Muscle layer of colon (tissue), 2 donors: Measurements from ENCODE around the gene ME1.

Experiments
- H3K27ac ChIP-seq: one replicate; pipeline ENCODE4 v1.7.0; 2013; ENCODE audit warnings: low read depth, mild to moderate bottlenecking, low read length, moderate library complexity
- H3K27me3 ChIP-seq, 2 donors: one replicate each; pipeline ENCODE4 v1.7.0; 2013; ENCODE audit warnings: low read length in 2 of 2, mild to moderate bottlenecking in 2 of 2; ENCODE audit not compliant: insufficient read depth in 2 of 2, control insufficient read depth in 1 of 2
- H3K36me3 ChIP-seq: one replicate; pipeline ENCODE4 v1.7.0; 2013; ENCODE audit warnings: mild to moderate bottlenecking, low read length; ENCODE audit not compliant: insufficient read depth
- H3K4me1 ChIP-seq: one replicate; pipeline ENCODE4 v1.7.0; 2013; ENCODE audit warnings: mild to moderate bottlenecking, low read length; ENCODE audit not compliant: insufficient read depth
- H3K4me3 ChIP-seq, 2 donors: one replicate each; pipeline ENCODE4 v1.7.0; 2013; ENCODE audit warnings: low read length in 2 of 2, low read depth in 1 of 2, mild to moderate bottlenecking in 1 of 2, moderate library complexity in 1 of 2
- H3K9ac ChIP-seq: one replicate; pipeline ENCODE4 v1.7.0; 2013; ENCODE audit warnings: low read length
- H3K9me3 ChIP-seq: one replicate; pipeline ENCODE4 v1.7.0; 2013; ENCODE audit warnings: mild to moderate bottlenecking, low read length
- donor health status: abdominal sarcoma.
- donor health status: Adenocarcinoma of cecum.

ME1 gene

GRCh38 chr6:83431545-83432155 lies 799 bp upstream of the ME1 start:
- Histone ChIP-seq H3K9ac (no peak overlapping the region), H3K4me3 (peak overlapping the region; percentile 52 to 72), H3K4me1 (peaks cover 4% of the 10 kb centered on the region), H3K36me3 (no peaks in the 10 kb centered on the region), H3K27ac (no peak overlapping the region), H3K9me3 (no peaks in the 10 kb centered on the region), H3K27me3 (no peaks in the 10 kb centered on the region)

GRCh38 chr6:83429857-83430610 lies 817 bp downstream of the ME1 start:
- Histone ChIP-seq H3K4me3 (peak overlapping the region; percentile 52 to 72), H3K36me3 (no peaks in the 10 kb centered on the region), H3K27ac (peak overlapping the region; percentile 92), H3K9ac (peak overlapping the region; percentile 23), H3K4me1 (peaks cover 4% of the 10 kb centered on the region), H3K9me3 (no peaks in the 10 kb centered on the region), H3K27me3 (no peaks in the 10 kb centered on the region)

- no peaks in the 10 kb centered on the region for H3K9me3 ChIP-seq
- no peak overlapping the region for H3K4me3 ChIP-seq
- peaks cover 4% of the 10 kb centered on the region for H3K4me1 ChIP-seq
These were observed 1.6 kb downstream of the ME1 start for GRCh38 chr6:83429269-83429668.

GRCh38 chr6:83424392-83425018 lies 6.3 kb downstream of the ME1 start:
- Histone ChIP-seq H3K27me3 (no peaks in the 10 kb centered on the region), H3K9me3 (no peaks in the 10 kb centered on the region), H3K27ac (no peak overlapping the region), H3K4me1 (no peaks in the 10 kb centered on the region), H3K36me3 (no peaks in the 10 kb centered on the region), H3K4me3 (no peak overlapping the region), H3K9ac (no peak overlapping the region)

More at GRCh38 chr6:83429269-83429668, 1.6 kb downstream of the ME1 start:
- Histone ChIP-seq H3K9ac (no peak overlapping the region), H3K36me3 (no peaks in the 10 kb centered on the region), H3K27me3 (no peaks in the 10 kb centered on the region), H3K27ac (no peak overlapping the region)

- H3K27me3 ChIP-seq: no peaks in the 10 kb centered on the region
- no peak overlapping the region for H3K4me3 ChIP-seq
- no peak overlapping the region for H3K9ac ChIP-seq
- H3K9me3 ChIP-seq: no peaks in the 10 kb centered on the region
- no peaks in the 10 kb centered on the region for H3K36me3 ChIP-seq
- H3K4me1 ChIP-seq: no peaks in the 10 kb centered on the region
- no peak overlapping the region for H3K27ac ChIP-seq
These were observed 12.8 kb downstream of the ME1 start for GRCh38 chr6:83417880-83418663.

GRCh38 chr6:83413068-83413467 lies 17.8 kb downstream of the ME1 start:
- Histone ChIP-seq H3K27ac (no peak overlapping the region), H3K4me3 (no peak overlapping the region), H3K9ac (no peak overlapping the region), H3K36me3 (no peaks in the 10 kb centered on the region), H3K4me1 (no peaks in the 10 kb centered on the region), H3K27me3 (no peaks in the 10 kb centered on the region), H3K9me3 (no peaks in the 10 kb centered on the region)

- Histone ChIP-seq H3K9me3 (no peaks in the 10 kb centered on the region), H3K36me3 (no peaks in the 10 kb centered on the region), H3K9ac (no peak overlapping the region), H3K4me1 (no peaks in the 10 kb centered on the region), H3K27me3 (no peaks in the 10 kb centered on the region), H3K4me3 (no peak overlapping the region), H3K27ac (no peak overlapping the region)
These were observed 19.1 kb downstream of the ME1 start for GRCh38 chr6:83411731-83412130.

- H3K4me1 ChIP-seq: no peaks in the 10 kb centered on the region
- no peak overlapping the region for H3K9ac ChIP-seq
- H3K9me3 ChIP-seq: no peaks in the 10 kb centered on the region
- H3K27me3 ChIP-seq: no peaks in the 10 kb centered on the region
- H3K4me3 ChIP-seq: no peak overlapping the region
- no peak overlapping the region for H3K27ac ChIP-seq
- no peaks in the 10 kb centered on the region for H3K36me3 ChIP-seq
These were observed 27.7 kb downstream of the ME1 start for GRCh38 chr6:83403191-83403590.

GRCh38 chr6:83389606-83390005 lies 41.2 kb downstream of the ME1 start:
- no peak overlapping the region for H3K4me3 ChIP-seq
- H3K9ac ChIP-seq: no peak overlapping the region
- H3K9me3 ChIP-seq: no peaks in the 10 kb centered on the region
- no peaks in the 10 kb centered on the region for H3K27me3 ChIP-seq
- H3K4me1 ChIP-seq: no peaks in the 10 kb centered on the region
- no peak overlapping the region for H3K27ac ChIP-seq
- H3K36me3 ChIP-seq: no peaks in the 10 kb centered on the region

GRCh38 chr6:83385473-83385872 lies 45.4 kb downstream of the ME1 start:
- Histone ChIP-seq H3K4me3 (no peak overlapping the region), H3K4me1 (peaks cover 13% of the 10 kb centered on the region), H3K36me3 (no peaks in the 10 kb centered on the region), H3K27ac (no peak overlapping the region), H3K9ac (no peak overlapping the region), H3K9me3 (no peaks in the 10 kb centered on the region), H3K27me3 (no peaks in the 10 kb centered on the region)

DNA sequence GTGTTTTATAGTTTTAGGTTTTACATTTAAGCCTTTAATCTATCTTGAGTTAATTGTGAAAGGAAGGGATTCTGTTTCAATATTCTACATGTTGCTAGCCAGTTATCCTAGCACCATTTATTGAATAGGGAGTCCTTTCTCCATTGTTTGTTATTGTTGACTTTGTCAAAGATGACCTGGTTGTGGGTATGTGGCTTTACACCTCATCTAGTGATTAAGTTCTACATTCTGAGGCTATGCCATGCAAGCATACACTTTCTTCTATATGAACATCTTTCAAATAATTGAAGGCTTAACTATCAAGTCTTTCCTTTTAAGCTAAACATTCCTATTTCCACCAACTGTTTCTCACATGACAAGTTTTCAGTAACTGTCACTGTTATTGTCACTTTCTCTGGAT lies 46.1 kb downstream of the ME1 start:
- Histone ChIP-seq H3K9me3 (no peaks in the 10 kb centered on the region), H3K4me3 (no peak overlapping the region), H3K27ac (no peak overlapping the region), H3K36me3 (no peaks in the 10 kb centered on the region), H3K4me1 (peaks cover 13% of the 10 kb centered on the region), H3K27me3 (no peaks in the 10 kb centered on the region), H3K9ac (no peak overlapping the region)
